SK-N-SH treated with all-trans-retinoic acid at 6 μM for 48 hours (cell line): ENCODE measurements around the gene FOXF1.

Source experiments
- ATAC-seq: fragments of 200-7000 bp; cut with Tn5 transposase; 3 replicates; pipeline ENCODE4 v1.9.1; 2020; ENCODE audit warnings: mild to moderate bottlenecking, moderate library complexity
- ARNTL ChIP-seq: fragments of 450-650 bp; formaldehyde crosslinking; IDR thresholded peaks from 2 replicates; pipeline ENCODE4 v1.5.0; 2020; ENCODE audit warnings: low read depth, mild to moderate bottlenecking, moderate library complexity, borderline replicate concordance
- CSRNP3 ChIP-seq: fragments of 250-450 bp; sonication (Bioruptor Pico); IDR thresholded peaks from 2 replicates; pipeline ENCODE4 v1.5.1; 2021; ENCODE audit warnings: mild to moderate bottlenecking, moderate library complexity
- ESRRG ChIP-seq: fragments of 250-450 bp; sonication (Bioruptor Pico); IDR thresholded peaks from 2 replicates; pipeline ENCODE4 v1.6.1; 2021; ENCODE audit warnings: mild to moderate bottlenecking
- GLIS3 ChIP-seq: fragments of 250-450 bp; sonication (Bioruptor Pico); IDR thresholded peaks from 2 replicates; pipeline ENCODE4 v1.5.0; 2020; ENCODE audit warnings: mild to moderate bottlenecking, moderate library complexity
- OSR1 ChIP-seq: fragments of 250-450 bp; sonication (Bioruptor Pico); IDR thresholded peaks from 2 replicates; pipeline ENCODE4 v1.8.0; 2022; ENCODE audit warnings: moderate library complexity, mild to moderate bottlenecking, inconsistent platforms
- PATZ1 ChIP-seq: fragments of 250-450 bp; sonication (Bioruptor Pico); IDR thresholded peaks from 2 replicates; pipeline ENCODE4 v1.8.0; 2020; ENCODE audit warnings: mild to moderate bottlenecking, moderate library complexity, borderline replicate concordance
- POU6F1 ChIP-seq: fragments of 250-450 bp; sonication (Bioruptor Pico); IDR thresholded peaks from 2 replicates; pipeline ENCODE4 v1.8.0; 2021; ENCODE audit warnings: low read depth, mild to moderate bottlenecking, moderate library complexity, borderline replicate concordance
- PPARA ChIP-seq: fragments of 250-450 bp; sonication (Bioruptor Pico); IDR thresholded peaks from 2 replicates; pipeline ENCODE4 v1.5.0; 2020; ENCODE audit warnings: mild to moderate bottlenecking, borderline replicate concordance
- RARB ChIP-seq: fragments of 250-450 bp; sonication (Bioruptor Pico); IDR thresholded peaks from 2 replicates; pipeline ENCODE4 v1.8.0; 2021; ENCODE audit warnings: mild to moderate bottlenecking, moderate library complexity
- SNAI2 ChIP-seq: fragments of 250-450 bp; sonication (Bioruptor Pico); IDR thresholded peaks from 2 replicates; pipeline ENCODE4 v1.5.0; 2020; ENCODE audit warnings: mild to moderate bottlenecking, moderate library complexity
- TCF4 ChIP-seq: fragments of 250-450 bp; sonication (Bioruptor Pico); IDR thresholded peaks from 2 replicates; pipeline ENCODE4 v1.8.0; 2021; ENCODE audit warnings: mild to moderate bottlenecking, moderate library complexity, borderline replicate concordance
- TOX ChIP-seq: fragments of 250-450 bp; sonication (Bioruptor Pico); IDR thresholded peaks from 2 replicates; pipeline ENCODE4 v1.8.0; 2021; ENCODE audit warnings: mild to moderate bottlenecking, moderate library complexity, borderline replicate concordance
- ZC3H10 ChIP-seq: fragments of 250-450 bp; sonication (Bioruptor Pico); IDR thresholded peaks from 2 replicates; pipeline ENCODE4 v1.5.1; 2021; ENCODE audit warnings: mild to moderate bottlenecking, moderate library complexity
- ZFP3 ChIP-seq: fragments of 250-450 bp; sonication (Bioruptor Pico); IDR thresholded peaks from 2 replicates; pipeline ENCODE4 v1.5.0; 2020; ENCODE audit warnings: mild to moderate bottlenecking, moderate library complexity
- ZFP30 ChIP-seq: fragments of 450-650 bp; formaldehyde crosslinking; IDR thresholded peaks from 2 replicates; pipeline ENCODE4 v1.5.0; 2022; ENCODE audit warnings: mild to moderate bottlenecking, moderate library complexity
- ZNF565 ChIP-seq: fragments of 450-650 bp; formaldehyde crosslinking; conservative IDR thresholded peaks from 2 replicates; pipeline ENCODE4 v1.5.0; 2020; ENCODE audit warnings: low read depth, mild to moderate bottlenecking, moderate library complexity
- ZNF70 ChIP-seq: fragments of 450-650 bp; formaldehyde crosslinking; IDR thresholded peaks from 2 replicates; pipeline ENCODE4 v1.5.0; 2020; ENCODE audit warnings: mild to moderate bottlenecking, moderate library complexity
- ZNF8 ChIP-seq: fragments of 450-650 bp; formaldehyde crosslinking; IDR thresholded peaks from 2 replicates; pipeline ENCODE4 v1.5.0; 2020; ENCODE audit warnings: mild to moderate bottlenecking, moderate library complexity

The FOXF1 gene

DNA sequence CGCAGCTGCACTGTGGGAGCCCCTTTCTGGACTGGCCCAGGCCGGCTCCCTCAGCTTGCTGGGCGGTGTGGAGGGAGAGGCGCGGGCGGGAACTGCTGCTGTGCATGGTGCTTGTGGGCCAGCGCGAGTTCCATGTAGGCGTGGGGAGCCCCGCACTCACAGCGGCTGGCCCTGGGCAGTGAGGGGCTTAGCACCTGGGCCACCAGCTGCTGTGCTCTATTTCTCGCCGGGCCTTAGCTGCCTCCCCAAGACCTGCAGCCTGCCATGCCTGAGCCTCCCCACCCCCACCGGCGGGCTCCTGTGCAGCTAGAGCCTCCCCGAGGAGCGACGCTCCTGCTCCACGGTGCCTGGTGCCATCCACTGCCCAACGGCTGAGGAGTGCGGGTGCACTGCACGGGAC lies 43.0 kb downstream of the FOXF1 start (continued):
- TF ChIP-seq RARB (CRISPR knock-in tag) = no peak
- no peak for TF ChIP-seq ZFP3 (CRISPR knock-in tag)
- TF ChIP-seq ZFP30 = no peak

DNA sequence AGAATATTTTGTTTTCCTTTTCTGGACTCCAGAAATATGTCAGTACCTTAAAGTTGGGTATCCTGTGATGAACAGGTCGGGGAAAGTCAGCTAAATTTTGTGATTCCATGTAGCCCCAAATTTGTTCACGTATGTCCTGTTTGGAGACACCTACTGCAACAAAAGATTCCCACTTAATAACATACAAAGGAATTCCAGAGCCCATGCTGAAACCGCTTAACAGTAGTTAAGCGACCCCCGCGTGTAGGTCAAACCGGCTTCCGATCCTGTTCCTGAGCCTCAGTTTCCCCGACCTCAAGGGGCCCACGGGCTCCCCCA lies 44.2 kb downstream of the FOXF1 start:
- TF ChIP-seq ZNF8 (CRISPR knock-in tag) = no peak
- no peak for TF ChIP-seq CSRNP3 (CRISPR knock-in tag)
- TF ChIP-seq ARNTL (CRISPR knock-in tag) = no peak
- no peak for TF ChIP-seq ZNF70 (CRISPR knock-in tag)
- TF ChIP-seq ZFP30 = no peak
- no peak for TF ChIP-seq TCF4 (CRISPR knock-in tag)
- no peak for TF ChIP-seq ZNF565 (CRISPR knock-in tag)
- no peak for TF ChIP-seq RARB (CRISPR knock-in tag)
- no peak for TF ChIP-seq ZC3H10 (CRISPR knock-in tag)
- no peak for TF ChIP-seq OSR1
- no peak for TF ChIP-seq GLIS3 (CRISPR knock-in tag)
- TF ChIP-seq POU6F1 (CRISPR knock-in tag) = no peak
- TF ChIP-seq ESRRG (CRISPR knock-in tag) = no peak
- TF ChIP-seq PPARA (CRISPR knock-in tag) = no peak
- TF ChIP-seq TOX = no peak
- TF ChIP-seq SNAI2 = no peak
- TF ChIP-seq PATZ1 (CRISPR knock-in tag) = no peak
- ATAC-seq = no peak; the same call in 1 of the 3 replicates

- TF ChIP-seq GLIS3 (CRISPR knock-in tag) (peak; percentile 81), ZNF70 (CRISPR knock-in tag) (peak; percentile 77), POU6F1 (CRISPR knock-in tag) (no peak), ESRRG (CRISPR knock-in tag) (no peak), CSRNP3 (CRISPR knock-in tag) (peak; percentile 57; the same call in 1 of the 2 replicates), PATZ1 (CRISPR knock-in tag) (peak; percentile 57; the same call in 1 of the 2 replicates), ZNF8 (CRISPR knock-in tag) (no peak)
- ATAC-seq = peak; percentile 93
Measured at GRCh38 chr16:86554917-86555703, 44.8 kb downstream of the FOXF1 start, which contains the start of gene MTHFSD. Gene MTHFSD, minus strand, starts transcription at chr16:86555235. Its CDS starts 51 bp downstream, at chr16:86555184.
